Measurements from ENCODE around the gene PDK3. TPM values are rescaled to one million over a fixed set of nuclear protein-coding genes. Genes with fewer than 3 reads are reported as not detected.
A peak's percentile ranks its signal among the peaks of the same experiment; 100 is the strongest.

The PDK3 gene
- total RNA-seq (10 to 100 TPM; 47.6 to 63.2 (median 59.0) TPM), polyA plus RNA-seq (10 to 100 TPM in 1 of 3 donors, 1 to 10 TPM in 2; 3.6 to 11.1 (median 9.7) TPM)

DNA sequence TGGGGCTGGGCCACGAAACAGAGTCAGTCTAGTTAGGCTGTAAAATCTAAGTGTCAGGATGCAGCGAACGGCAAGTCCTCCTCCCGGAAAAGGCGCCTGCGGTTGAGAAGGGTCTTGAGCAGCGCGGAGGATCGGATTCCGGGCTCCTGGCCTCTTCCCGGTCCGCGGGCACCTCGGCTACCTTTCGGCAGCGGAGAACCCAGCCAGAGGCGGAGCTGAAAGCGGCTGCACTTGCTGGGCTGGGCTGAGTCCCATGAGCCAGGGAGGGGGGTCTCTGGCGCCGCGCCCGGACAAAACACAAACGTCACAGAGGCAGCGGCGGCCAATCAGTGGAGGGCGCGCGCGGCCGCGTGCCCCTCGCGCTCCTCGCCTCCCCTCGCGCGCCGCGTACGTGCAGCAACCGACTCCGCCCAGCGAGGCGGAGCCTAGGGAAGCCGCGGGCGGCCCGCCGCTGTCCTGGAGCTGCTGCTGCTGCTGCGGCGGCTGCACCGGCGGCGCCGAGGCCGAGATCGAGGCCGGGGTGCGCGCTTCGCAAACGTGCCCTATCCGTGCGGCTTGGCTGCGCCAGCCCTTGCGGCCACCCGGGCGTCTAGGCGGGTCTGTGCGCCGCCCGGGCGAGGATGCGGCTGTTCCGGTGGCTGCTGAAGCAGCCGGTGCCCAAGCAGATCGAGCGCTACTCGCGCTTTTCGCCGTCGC is at the start of gene PDK3:
TSS of gene PDK3 (plus strand) at position 451 of the 696 bp plus-strand sequence. CDS start at position 621, 170 bp downstream.
- H3K9me3 ChIP-seq, result no peaks in the 10 kb centered on the region
- no peaks in the 10 kb centered on the region for H3K36me3 ChIP-seq
- H3K4me3 ChIP-seq, result peak within 1 kb of the TSS; percentile 54 to 75 (median 72)
- peak within 1 kb of the TSS; percentile 79 to 89 (median 86) for H3K27ac ChIP-seq
- intact Hi-C loops (cut with DNase I), result no loop called here
- 0% methylated on average over 83 of the region's 83 CpGs for WGBS, 2 donors
- H3K4me1 ChIP-seq, result peaks cover 0 to 21% (median 0%) of the 10 kb centered on the region in 4 donors
- no peaks in the 10 kb centered on the region for H3K27me3 ChIP-seq
- TF ChIP-seq POLR2A (IDR thresholded peaks at IDR 0.05) (peak; percentile 36 to 40), POLR2AphosphoS5 (IDR thresholded peaks at IDR 0.05) (peak; percentile 40 to 85 (median 76)), EP300 (IDR thresholded peaks at IDR 0.05) (peak in 1 of 4 donors; percentile 55)
- TF ChIP-seq, protein P1, sequence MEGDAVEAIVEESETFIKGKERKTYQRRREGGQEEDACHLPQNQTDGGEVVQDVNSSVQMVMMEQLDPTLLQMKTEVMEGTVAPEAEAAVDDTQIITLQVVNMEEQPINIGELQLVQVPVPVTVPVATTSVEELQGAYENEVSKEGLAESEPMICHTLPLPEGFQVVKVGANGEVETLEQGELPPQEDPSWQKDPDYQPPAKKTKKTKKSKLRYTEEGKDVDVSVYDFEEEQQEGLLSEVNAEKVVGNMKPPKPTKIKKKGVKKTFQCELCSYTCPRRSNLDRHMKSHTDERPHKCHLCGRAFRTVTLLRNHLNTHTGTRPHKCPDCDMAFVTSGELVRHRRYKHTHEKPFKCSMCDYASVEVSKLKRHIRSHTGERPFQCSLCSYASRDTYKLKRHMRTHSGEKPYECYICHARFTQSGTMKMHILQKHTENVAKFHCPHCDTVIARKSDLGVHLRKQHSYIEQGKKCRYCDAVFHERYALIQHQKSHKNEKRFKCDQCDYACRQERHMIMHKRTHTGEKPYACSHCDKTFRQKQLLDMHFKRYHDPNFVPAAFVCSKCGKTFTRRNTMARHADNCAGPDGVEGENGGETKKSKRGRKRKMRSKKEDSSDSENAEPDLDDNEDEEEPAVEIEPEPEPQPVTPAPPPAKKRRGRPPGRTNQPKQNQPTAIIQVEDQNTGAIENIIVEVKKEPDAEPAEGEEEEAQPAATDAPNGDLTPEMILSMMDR (IDR thresholded peaks at IDR 0.05), result no peak
- DNase-seq, result peak; percentile 96

DNA sequence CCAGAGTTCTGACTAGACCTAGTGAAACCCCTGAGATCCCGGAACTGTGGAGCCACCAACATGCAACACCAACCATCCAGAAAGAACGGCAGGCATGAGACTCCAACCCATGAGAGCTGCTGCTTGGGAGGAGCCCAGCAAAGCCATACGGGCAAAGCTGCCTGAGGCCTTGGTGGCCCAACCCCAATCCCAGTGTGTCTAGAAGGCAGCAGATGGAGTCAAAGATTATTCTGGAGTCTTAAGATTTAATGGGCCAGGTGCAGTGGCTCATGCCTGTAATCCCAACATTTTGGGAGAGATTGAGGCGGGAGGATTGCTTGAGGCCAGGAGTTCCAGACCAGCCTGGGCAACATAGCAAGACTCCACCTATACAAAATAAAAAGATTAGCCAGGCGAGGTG is 49.2 kb upstream of the PDK3 start:
- Histone ChIP-seq H3K4me3 (no peak overlapping the region), H3K9me3 (no peaks in the 10 kb centered on the region), H3K36me3 (no peaks in the 10 kb centered on the region), H3K27me3 (no peaks in the 10 kb centered on the region), H3K4me1 (no peaks in the 10 kb centered on the region), H3K27ac (no peak overlapping the region)
- 76 to 77% methylated on average over 5 of the region's 5 CpGs for WGBS, 2 donors
- DNase-seq, result no peak
- intact Hi-C loops (cut with DNase I), result no loop called here
- TF ChIP-seq POLR2AphosphoS5 (IDR thresholded peaks at IDR 0.05), result no peak
- no peak for TF ChIP-seq EP300 (IDR thresholded peaks at IDR 0.05)
- no peak for TF ChIP-seq POLR2A (IDR thresholded peaks at IDR 0.05)
- TF ChIP-seq, protein P1 (IDR thresholded peaks at IDR 0.05), result no peak

DNA sequence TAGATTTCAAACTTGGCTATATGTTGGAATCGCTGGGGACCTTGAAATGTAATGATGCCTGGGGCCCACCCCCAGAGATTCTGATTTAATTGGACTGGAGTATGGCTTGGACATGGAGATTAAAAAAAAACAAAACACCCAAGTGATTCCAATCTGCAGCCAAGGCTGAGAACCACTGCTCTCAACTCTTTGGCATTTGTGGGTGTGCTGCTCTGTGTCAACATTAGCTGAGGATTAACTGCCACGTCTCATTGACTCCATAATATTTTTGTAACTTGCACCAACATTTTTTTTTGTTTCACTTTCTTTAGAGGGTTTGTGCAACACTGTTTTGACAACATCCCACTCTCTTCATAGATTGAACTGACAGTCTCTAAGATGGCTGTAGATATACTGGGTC is 41.1 kb upstream of the PDK3 start:
- DNase-seq, result peak; percentile 68
- WGBS, 2 donors, result 20 to 66% methylated on average over 2 of the region's 2 CpGs
- H3K27me3 ChIP-seq, result no peaks in the 10 kb centered on the region
- H3K27ac ChIP-seq, result peak overlapping the region; percentile 54 to 85 (median 77)
- no peaks in the 10 kb centered on the region for H3K36me3 ChIP-seq
- intact Hi-C loops (cut with DNase I), result no loop called here
- no peaks in the 10 kb centered on the region for H3K9me3 ChIP-seq
- H3K4me1 ChIP-seq, result peaks cover 0 to 43% (median 22%) of the 10 kb centered on the region in 4 donors
- TF ChIP-seq POLR2A (IDR thresholded peaks at IDR 0.05) (no peak), POLR2AphosphoS5 (IDR thresholded peaks at IDR 0.05) (peak; percentile 51 to 85 (median 76)), EP300 (IDR thresholded peaks at IDR 0.05) (peak in 1 of 4 donors; percentile 38)
- H3K4me3 ChIP-seq, result no peak overlapping the region

DNA sequence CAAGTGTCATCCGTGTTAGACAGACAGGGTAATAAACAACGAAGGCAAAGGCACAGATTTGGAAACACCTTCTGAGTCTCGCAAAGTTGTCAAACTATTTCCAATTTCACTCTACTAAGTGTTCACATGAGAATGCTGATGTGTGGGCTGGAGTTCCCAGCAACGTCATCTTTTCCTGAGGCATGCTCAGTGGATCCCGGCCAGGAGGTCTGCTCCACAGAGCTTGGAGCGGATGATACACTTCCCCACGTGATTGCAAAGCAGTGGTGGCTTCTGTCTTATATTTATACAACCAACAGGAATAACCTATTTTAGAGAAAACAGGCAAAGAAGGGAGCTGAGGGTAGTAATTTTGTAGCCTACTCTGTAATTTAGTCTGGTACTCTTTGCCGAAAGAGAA is 40.1 kb upstream of the PDK3 start:
- DNase-seq, result peak; percentile 93
- Histone ChIP-seq H3K4me1 (peaks cover 0 to 43% (median 22%) of the 10 kb centered on the region in 4 donors), H3K4me3 (no peak overlapping the region), H3K9me3 (no peaks in the 10 kb centered on the region), H3K36me3 (no peaks in the 10 kb centered on the region), H3K27ac (peak overlapping the region; percentile 54 to 85 (median 77)), H3K27me3 (no peaks in the 10 kb centered on the region)
- WGBS, 2 donors, result 85% methylated on average over 8 of the region's 8 CpGs
- intact Hi-C loops (cut with DNase I), result no loop called here
- TF ChIP-seq, protein P1 (IDR thresholded peaks at IDR 0.05), result no peak
- TF ChIP-seq EP300 (IDR thresholded peaks at IDR 0.05) (peak in 1 of 4 donors; percentile 0), POLR2AphosphoS5 (IDR thresholded peaks at IDR 0.05) (peak in 3 of 4 donors; percentile 18 to 49 (median 31))

DNA sequence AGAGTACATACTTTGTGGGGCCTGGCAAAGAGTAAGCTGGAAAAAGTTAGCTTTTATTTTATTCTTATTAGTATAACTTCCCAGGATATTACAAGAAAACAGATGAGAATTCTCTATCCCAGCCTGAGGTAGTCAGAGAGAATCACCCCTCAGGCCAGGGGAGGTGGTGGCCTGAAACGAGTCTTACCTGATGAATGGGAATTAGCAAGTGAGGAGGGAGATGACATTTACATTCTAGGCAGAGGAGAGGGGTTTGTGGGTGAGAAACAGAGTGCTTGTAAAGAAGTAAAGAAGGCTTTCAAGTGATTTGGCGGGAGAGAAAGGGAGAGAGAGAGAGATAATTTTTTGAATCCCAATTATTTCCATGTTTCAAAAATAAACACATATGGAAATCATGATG is 39.3 kb upstream of the PDK3 start:
- no peaks in the 10 kb centered on the region for H3K9me3 ChIP-seq
- 85 to 95% methylated on average over 2 of the region's 2 CpGs for WGBS, 2 donors
- H3K4me1 ChIP-seq, result peaks cover 0 to 43% (median 22%) of the 10 kb centered on the region in 4 donors
- no peak overlapping the region for H3K4me3 ChIP-seq
- no peaks in the 10 kb centered on the region for H3K27me3 ChIP-seq
- DNase-seq, result no peak
- TF ChIP-seq POLR2AphosphoS5 (IDR thresholded peaks at IDR 0.05) (no peak), POLR2A (IDR thresholded peaks at IDR 0.05) (no peak), EP300 (IDR thresholded peaks at IDR 0.05) (no peak)
- TF ChIP-seq, protein P1 (IDR thresholded peaks at IDR 0.05), result no peak
- H3K36me3 ChIP-seq, result no peaks in the 10 kb centered on the region
- intact Hi-C loops (cut with DNase I), result loop anchor here (2.0 kb wide), 2 partner anchors 41 to 69 kb away; no protein-coding TSS in a partner anchor
- peak overlapping the region in 3 of 4 donors; percentile 77 to 85 (median 77) for H3K27ac ChIP-seq

Data from sigmoid colon (tissue), 7 donors.